HEK293T (cell line): ENCODE data around the gene AGTPBP1.

Experiments used
- CTCF ChIA-PET: fragments of 350-600 bp; formaldehyde crosslinking; extraction: SDS; loops from one replicate; lab custom pipeline; 2021; ENCODE audit warnings: antibody characterized with exemption, inconsistent platforms; lab: Yijun Ruan, JAX
- POLR2A ChIA-PET: fragments of 350-600 bp; formaldehyde crosslinking; extraction: SDS; loops from one replicate; lab custom pipeline; 2020; ENCODE audit warnings: antibody characterized with exemption, inconsistent platforms; lab: Yijun Ruan, JAX
- DNase-seq: peaks from one replicate; pipeline ENCODE4 v3.0.0; 2012; ENCODE audit warnings: mixed read lengths; ENCODE audit errors: extremely low spot score
- ARNT ChIP-seq: fragments of 450-650 bp; IDR thresholded peaks from 2 replicates; pipeline ENCODE4 v1.6.1; 2017; ENCODE audit warnings: mild to moderate bottlenecking
- BHLHE40 ChIP-seq: fragments of 450-650 bp; IDR thresholded peaks from 2 replicates; pipeline ENCODE4 v1.6.1; 2016; ENCODE audit warnings: mild to moderate bottlenecking, moderate library complexity, borderline replicate concordance
- CTBP1 ChIP-seq: fragments of 450-650 bp; IDR thresholded peaks from 2 replicates; pipeline ENCODE4 v1.6.1; 2016; ENCODE audit warnings: borderline replicate concordance
- ELF4 ChIP-seq: fragments of 450-650 bp; IDR thresholded peaks from 2 replicates; pipeline ENCODE4 v1.6.1; 2017; ENCODE audit warnings: antibody characterized with exemption
- FOXA1 ChIP-seq: fragments of 450-650 bp; IDR thresholded peaks from 2 replicates; pipeline ENCODE4 v1.6.1; 2016; ENCODE audit warnings: mild to moderate bottlenecking
- FOXK2 ChIP-seq: fragments of 450-650 bp; IDR thresholded peaks from 2 replicates; pipeline ENCODE4 v1.6.1; 2016; ENCODE audit warnings: mild to moderate bottlenecking
- FOXM1 ChIP-seq: fragments of 450-650 bp; IDR thresholded peaks from 2 replicates; pipeline ENCODE4 v1.6.1; 2017; ENCODE audit warnings: mild to moderate bottlenecking, borderline replicate concordance
- HDGF ChIP-seq: fragments of 450-650 bp; IDR thresholded peaks from 2 replicates; pipeline ENCODE4 v1.6.1; 2017; ENCODE audit warnings: antibody characterized with exemption, borderline replicate concordance
- L3MBTL2 ChIP-seq: fragments of 450-650 bp; conservative IDR thresholded peaks from 2 replicates; pipeline ENCODE4 v1.6.1; 2016; ENCODE audit warnings: mild to moderate bottlenecking
- LEF1 ChIP-seq: fragments of 450-650 bp; IDR thresholded peaks from 2 replicates; pipeline ENCODE4 v1.6.1; 2017; ENCODE audit warnings: mild to moderate bottlenecking, borderline replicate concordance
- NFRKB ChIP-seq: fragments of 450-650 bp; IDR thresholded peaks from 2 replicates; pipeline ENCODE4 v1.6.1; 2016; ENCODE audit warnings: mild to moderate bottlenecking, moderate library complexity
- SP1 ChIP-seq: fragments of 450-650 bp; IDR thresholded peaks from 2 replicates; pipeline ENCODE4 v1.6.1; 2017
- SUZ12 ChIP-seq: fragments of 450-650 bp; IDR thresholded peaks from 2 replicates; pipeline ENCODE4 v1.6.1; 2016; ENCODE audit warnings: mild to moderate bottlenecking
- TARDBP ChIP-seq: fragments of 450-650 bp; IDR thresholded peaks from 2 replicates; pipeline ENCODE4 v1.6.1; 2016
- ZNF384 ChIP-seq: fragments of 450-650 bp; IDR thresholded peaks from 2 replicates; pipeline ENCODE4 v1.6.1; 2016
- TF ChIP-seq, protein P1 (sequence below): fragments of 450-650 bp; IDR thresholded peaks from 2 replicates; pipeline ENCODE4 v1.6.1; 2016

The AGTPBP1 gene

DNA sequence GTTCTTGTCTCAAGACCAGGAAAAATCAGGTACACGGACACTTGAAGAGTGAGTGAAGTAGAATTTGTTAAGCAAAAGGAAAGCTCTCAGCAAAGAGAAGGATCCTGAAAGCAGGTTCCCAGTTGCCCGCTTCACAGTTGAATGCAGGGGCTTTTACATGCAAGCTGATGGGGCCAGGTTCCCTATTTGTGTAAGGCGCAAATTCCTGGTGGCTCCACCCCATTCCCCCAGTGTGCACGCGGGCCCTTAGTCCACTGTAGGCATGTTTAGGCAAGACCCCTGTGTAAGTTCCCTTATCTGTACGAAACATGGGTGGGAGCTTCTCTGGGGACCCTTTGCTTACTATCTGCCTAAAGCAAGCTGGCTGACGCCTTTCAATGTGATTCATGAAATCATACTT lies 2.7 kb upstream of the AGTPBP1 start:
- no peak for DNase-seq
- ChIA-PET CTCF (no interaction called here), POLR2A (interaction anchor here (1.0 kb wide), 1 partner anchor 46 kb away, joined by 3 read pairs; no protein-coding TSS in a partner anchor)
- TF ChIP-seq, protein P1, sequence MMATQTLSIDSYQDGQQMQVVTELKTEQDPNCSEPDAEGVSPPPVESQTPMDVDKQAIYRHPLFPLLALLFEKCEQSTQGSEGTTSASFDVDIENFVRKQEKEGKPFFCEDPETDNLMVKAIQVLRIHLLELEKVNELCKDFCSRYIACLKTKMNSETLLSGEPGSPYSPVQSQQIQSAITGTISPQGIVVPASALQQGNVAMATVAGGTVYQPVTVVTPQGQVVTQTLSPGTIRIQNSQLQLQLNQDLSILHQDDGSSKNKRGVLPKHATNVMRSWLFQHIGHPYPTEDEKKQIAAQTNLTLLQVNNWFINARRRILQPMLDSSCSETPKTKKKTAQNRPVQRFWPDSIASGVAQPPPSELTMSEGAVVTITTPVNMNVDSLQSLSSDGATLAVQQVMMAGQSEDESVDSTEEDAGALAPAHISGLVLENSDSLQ, result no peak
- no peak for TF ChIP-seq CTBP1
- TF ChIP-seq HDGF, result no peak
- no peak for TF ChIP-seq ZNF384
- no peak for TF ChIP-seq L3MBTL2

DNA sequence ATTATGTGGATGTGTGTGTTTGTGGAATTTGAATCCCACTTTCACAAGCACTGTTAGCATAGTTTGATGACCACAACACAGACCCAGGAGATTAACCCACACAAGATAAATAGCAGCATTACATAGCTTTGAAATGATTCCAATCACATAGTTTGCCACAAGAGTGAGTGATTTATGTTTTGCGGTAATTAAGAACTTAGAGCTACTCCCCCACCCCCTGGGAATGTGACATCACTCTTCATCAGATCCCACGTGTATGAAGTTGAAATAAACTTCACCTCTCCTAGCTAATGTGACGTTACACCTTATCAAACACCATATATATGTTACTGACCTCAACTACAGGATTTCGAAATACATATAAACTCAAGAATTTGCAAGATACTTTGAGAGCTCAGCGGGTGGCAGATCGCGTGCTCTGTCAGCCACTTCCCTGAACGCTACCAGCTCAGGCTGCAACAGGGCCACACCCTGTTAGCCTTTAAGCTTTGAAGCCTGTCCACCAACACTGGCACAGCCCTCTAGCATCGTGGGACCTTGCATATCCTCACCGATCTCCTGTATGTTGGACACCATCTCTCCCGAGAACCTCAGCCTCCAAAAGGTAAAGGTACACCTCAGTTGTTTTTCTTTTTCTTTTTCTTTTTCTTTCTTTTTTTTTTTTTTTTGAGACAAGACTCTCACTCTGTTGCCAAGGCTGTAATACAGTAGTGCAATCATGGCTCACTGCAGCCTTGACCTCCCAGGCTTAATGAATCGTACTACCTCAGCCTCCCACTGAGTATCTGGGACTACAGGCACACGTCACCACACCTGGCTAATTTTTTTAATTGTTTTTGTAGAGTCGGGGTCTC lies 1.7 kb upstream of the AGTPBP1 start:
- peak; percentile 66 for DNase-seq
- no peak for TF ChIP-seq BHLHE40
- TF ChIP-seq, protein P1, result peak; percentile 94
- no peak for TF ChIP-seq FOXK2
- no peak for TF ChIP-seq HDGF
- peak; percentile 37; the same call in 1 of the 2 replicates for TF ChIP-seq LEF1
- no peak for TF ChIP-seq FOXM1
- peak; percentile 91 for TF ChIP-seq CTBP1
- peak; percentile 75 for TF ChIP-seq ARNT
- TF ChIP-seq TARDBP, result no peak
- no peak for TF ChIP-seq NFRKB
- TF ChIP-seq SUZ12, result no peak
- no peak for TF ChIP-seq ELF4
- TF ChIP-seq ZNF384, result peak; percentile 72
- TF ChIP-seq L3MBTL2, result peak; percentile 81
- no peak for TF ChIP-seq SP1
- POLR2A ChIA-PET, result interaction anchor here (1.0 kb wide), 1 partner anchor 45 kb away, joined by 3 read pairs; no protein-coding TSS in a partner anchor
- CTCF ChIA-PET, result no interaction called here

DNA sequence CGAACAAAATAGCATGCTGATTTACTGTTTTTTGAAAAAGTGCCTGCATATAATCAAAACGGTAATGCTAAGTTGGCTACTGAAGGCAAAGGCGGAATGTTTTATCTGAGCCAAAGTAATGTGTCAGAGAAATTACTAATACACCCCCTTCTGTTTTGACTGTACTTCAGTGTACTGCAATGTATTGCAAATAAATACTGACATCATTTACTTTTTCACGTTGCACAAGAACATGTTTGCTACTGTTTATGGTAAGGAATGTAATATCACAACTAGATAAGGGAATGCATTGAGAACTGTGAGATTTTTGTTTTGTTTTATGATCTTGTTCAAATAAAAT lies 813 bp upstream of the AGTPBP1 start:
- ChIA-PET POLR2A (no interaction called here), CTCF (no interaction called here)
- DNase-seq, result no peak
- TF ChIP-seq ELF4, result no peak

DNA sequence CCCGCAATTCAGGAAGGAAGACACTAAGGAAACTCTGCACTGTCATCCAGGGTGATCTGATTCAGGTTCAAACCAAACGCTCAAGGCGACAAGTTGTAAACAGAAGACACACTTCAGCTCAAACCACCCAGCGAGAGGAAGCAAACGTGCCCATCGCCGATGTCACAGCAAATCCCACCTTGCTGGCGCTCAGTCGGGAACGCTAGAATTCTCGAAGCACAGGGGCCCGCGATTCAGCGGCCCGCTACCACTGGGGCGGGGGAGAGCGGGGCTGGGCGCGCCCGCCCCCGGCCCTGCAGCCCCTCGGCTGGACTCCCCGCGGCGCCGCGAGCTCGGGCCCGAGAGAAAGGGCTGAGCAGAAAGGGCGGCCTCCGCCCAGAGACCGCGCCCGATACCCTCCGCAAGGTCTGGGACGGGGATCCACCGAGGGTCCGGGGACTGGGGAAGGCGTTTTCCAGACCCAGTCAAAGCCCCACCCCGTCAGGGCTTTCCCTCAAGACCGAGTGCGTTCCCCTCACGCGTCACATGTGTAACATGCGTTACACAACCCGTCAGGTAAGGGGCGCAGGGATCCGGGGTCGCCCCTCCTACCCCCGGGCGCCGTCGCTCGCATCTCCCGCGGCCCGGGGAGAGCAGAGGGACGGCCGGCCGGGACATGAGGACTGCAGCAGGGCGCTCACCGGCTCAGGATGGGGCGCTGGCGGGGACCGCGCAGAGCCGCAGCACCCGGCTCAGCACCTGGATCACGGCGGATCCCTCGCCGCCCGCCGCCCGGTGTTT lies 469 bp downstream of the AGTPBP1 start:
- DNase-seq, result peak; percentile 42
- TF ChIP-seq BHLHE40 (no peak), CTBP1 (no peak), L3MBTL2 (peak; percentile 57), SP1 (no peak), ARNT (no peak)
- TF ChIP-seq, protein P1, result no peak
- CTCF ChIA-PET, result interaction anchor here (0.6 kb wide), 1 partner anchor 36 kb away, joined by 3 read pairs; no protein-coding TSS in a partner anchor
- POLR2A ChIA-PET, result interaction anchor here (0.6 kb wide), 1 partner anchor 14 kb away, joined by 3 read pairs; no protein-coding TSS in a partner anchor

DNA sequence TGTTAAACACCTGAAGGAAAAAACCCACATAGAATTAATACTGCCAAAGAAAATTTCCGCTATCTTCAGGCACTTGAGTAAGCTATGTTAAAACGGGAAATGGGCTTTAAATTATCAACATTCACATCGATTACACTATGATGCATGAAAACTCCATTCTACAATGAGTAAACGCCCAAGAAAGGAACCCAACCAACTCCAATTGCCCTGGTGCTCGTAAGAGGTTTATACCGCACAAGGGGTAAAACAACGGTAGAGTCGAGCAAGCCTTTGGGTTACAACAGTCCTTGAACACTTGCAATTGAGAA lies 1.0 kb downstream of the AGTPBP1 start:
- TF ChIP-seq FOXM1 (peak; percentile 44; the same call in 1 of the 2 replicates), NFRKB (no peak)
- POLR2A ChIA-PET, result no interaction called here
- CTCF ChIA-PET, result no interaction called here
- no peak for DNase-seq

DNA sequence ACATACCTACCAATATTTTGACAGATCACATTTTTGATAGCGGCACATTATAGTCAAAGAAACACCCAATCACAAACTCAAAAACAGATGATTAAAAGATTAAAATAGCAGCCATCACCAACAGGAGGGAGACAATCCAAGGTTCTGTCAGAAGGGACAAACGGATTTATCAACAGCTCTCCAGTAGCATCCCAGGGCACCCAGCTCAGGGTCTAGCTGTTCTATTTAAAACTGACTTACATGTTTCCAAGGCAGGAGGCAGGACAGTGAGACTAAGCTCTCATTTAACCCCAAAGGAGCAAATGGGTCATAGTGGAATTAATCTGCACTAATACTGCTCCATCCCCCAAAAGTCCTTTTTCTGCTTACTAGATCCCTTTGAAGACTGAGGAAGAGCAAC lies 3.2 kb downstream of the AGTPBP1 start:
- POLR2A ChIA-PET, result no interaction called here
- CTCF ChIA-PET, result no interaction called here

More for the DNA sequence above, 3.2 kb downstream of the AGTPBP1 start:
- no peak for DNase-seq
- TF ChIP-seq, protein P1, result no peak
- no peak for TF ChIP-seq HDGF
- TF ChIP-seq ELF4, result no peak
- no peak for TF ChIP-seq CTBP1
- TF ChIP-seq FOXM1, result no peak
- no peak for TF ChIP-seq LEF1
- no peak for TF ChIP-seq NFRKB
- TF ChIP-seq L3MBTL2, result no peak
- TF ChIP-seq SUZ12, result no peak
- no peak for TF ChIP-seq BHLHE40
- TF ChIP-seq ZNF384, result no peak
- TF ChIP-seq FOXK2, result no peak
- TF ChIP-seq TARDBP, result no peak
- TF ChIP-seq FOXA1, result no peak
- TF ChIP-seq ARNT, result no peak
- no peak for TF ChIP-seq SP1
